Cardiac fibroblast (primary cell): ENCODE data around the gene JAG1.

Experiments used
- DNase-seq, 2 donors: peaks; one replicate each; pipeline versions ENCODE4 v3.0.0 to v3.0.0-alpha.2; 2010; ENCODE audit warnings: low read depth in 2 of 2
- H3K4me3 ChIP-seq, 2 donors: replicated peaks in 1 of 2; 1 replicate in 1 of 2; 2 replicates in 1 of 2; pipeline ENCODE4 v1.5.1; 2011; ENCODE audit warnings: low read depth in 2 of 2, low read length in 2 of 2, mild to moderate bottlenecking in 2 of 2, moderate library complexity in 1 of 2
- CTCF ChIP-seq: IDR thresholded peaks from one replicate; pipeline ENCODE4 v1.5.1; 2011; ENCODE audit warnings: low read depth, mild to moderate bottlenecking, low read length, inconsistent platforms

JAG1 gene

GRCh38 chr20:10597637-10598036 is 76.2 kb downstream of the JAG1 start:
- DNase-seq: no peak
- no peak for TF ChIP-seq CTCF
- H3K4me3 ChIP-seq: no peak overlapping the region

GRCh38 chr20:10596710-10597121 is 77.1 kb downstream of the JAG1 start:
- H3K4me3 ChIP-seq: no peak overlapping the region
- no peak for TF ChIP-seq CTCF
- peak; percentile 80 to 90 for DNase-seq

- no peak for TF ChIP-seq CTCF
- H3K4me3 ChIP-seq: no peak overlapping the region
- DNase-seq: no peak
Observed at GRCh38 chr20:10595985-10596384, 77.8 kb downstream of the JAG1 start.

GRCh38 chr20:10595266-10595665 is 78.5 kb downstream of the JAG1 start:
- no peak for TF ChIP-seq CTCF
- H3K4me3 ChIP-seq: no peak overlapping the region
- DNase-seq: no peak

GRCh38 chr20:10594296-10594868 is 79.4 kb downstream of the JAG1 start:
- no peak for TF ChIP-seq CTCF
- no peak overlapping the region for H3K4me3 ChIP-seq
- DNase-seq: peak in 1 of 2 donors; percentile 33

GRCh38 chr20:10591946-10592521 is 81.8 kb downstream of the JAG1 start:
- peak in 1 of 2 donors; percentile 79 for DNase-seq
- no peak for TF ChIP-seq CTCF
- H3K4me3 ChIP-seq: no peak overlapping the region
